ENCODE data around the gene ARID3A. TPM values are rescaled to one million over a fixed set of nuclear protein-coding genes. Genes with fewer than 3 reads are reported as not detected.

The ARID3A gene
- total RNA-seq, 4 donors from 2014 or later = 2.8 to 11.0 (median 4.9) TPM

DNA sequence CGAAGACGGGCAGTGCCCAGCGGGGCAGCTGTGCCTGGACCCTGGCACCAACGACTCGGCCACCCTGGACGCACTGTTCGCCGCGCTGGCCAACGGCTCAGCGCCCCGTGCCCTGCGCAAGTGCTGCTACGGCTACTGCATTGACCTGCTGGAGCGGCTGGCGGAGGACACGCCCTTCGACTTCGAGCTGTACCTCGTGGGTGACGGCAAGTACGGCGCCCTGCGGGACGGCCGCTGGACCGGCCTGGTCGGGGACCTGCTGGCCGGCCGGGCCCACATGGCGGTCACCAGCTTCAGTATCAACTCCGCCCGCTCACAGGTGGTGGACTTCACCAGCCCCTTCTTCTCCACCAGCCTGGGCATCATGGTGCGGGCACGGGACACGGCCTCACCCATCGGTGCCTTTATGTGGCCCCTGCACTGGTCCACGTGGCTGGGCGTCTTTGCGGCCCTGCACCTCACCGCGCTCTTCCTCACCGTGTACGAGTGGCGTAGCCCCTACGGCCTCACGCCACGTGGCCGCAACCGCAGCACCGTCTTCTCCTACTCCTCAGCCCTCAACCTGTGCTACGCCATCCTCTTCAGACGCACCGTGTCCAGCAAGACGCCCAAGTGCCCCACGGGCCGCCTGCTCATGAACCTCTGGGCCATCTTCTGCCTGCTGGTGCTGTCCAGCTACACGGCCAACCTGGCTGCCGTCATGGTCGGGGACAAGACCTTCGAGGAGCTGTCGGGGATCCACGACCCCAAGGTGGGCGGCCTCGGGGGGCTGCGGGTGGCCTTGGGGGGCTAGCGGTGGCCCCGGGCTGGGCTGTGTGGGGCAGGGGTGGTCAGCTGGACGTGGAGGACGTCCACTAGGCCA, 79.2 kb downstream of the ARID3A start:
- no peak for DNase-seq
- Histone ChIP-seq H3K9me3 (no peaks in the 10 kb centered on the region), H3K4me3 (no peak overlapping the region), H3K4me1 (peaks cover 0 to 19% (median 10%) of the 10 kb centered on the region in 4 donors), H3K36me3 (peaks cover 0 to 13% (median 0%) of the 10 kb centered on the region in 3 donors), H3K27ac (no peak overlapping the region), H3K27me3 (peaks cover 0 to 10% of the 10 kb centered on the region in 2 donors)
- TF ChIP-seq CTCF (IDR thresholded peaks at IDR 0.05) (no peak), POLR2A (IDR thresholded peaks at IDR 0.05) (no peak)

- DNase-seq = no peak
- peaks cover 0 to 31% (median 0%) of the 10 kb centered on the region in 3 donors for H3K36me3 ChIP-seq
- H3K4me1 ChIP-seq = peaks cover 0 to under 1% (median 0%) of the 10 kb centered on the region in 4 donors
- H3K27me3 ChIP-seq = no peaks in the 10 kb centered on the region
- H3K27ac ChIP-seq = no peak overlapping the region
- TF ChIP-seq POLR2A (IDR thresholded peaks at IDR 0.05) = no peak
- no peak for TF ChIP-seq CTCF (IDR thresholded peaks at IDR 0.05)
- H3K9me3 ChIP-seq = no peaks in the 10 kb centered on the region
- no peak overlapping the region for H3K4me3 ChIP-seq
Observed at GRCh38 chr19:1006711-1007398, 81.0 kb downstream of the ARID3A start.

- Histone ChIP-seq H3K4me1 (no peaks in the 10 kb centered on the region), H3K36me3 (peaks cover 0 to 39% (median 0%) of the 10 kb centered on the region in 3 donors)
- DNase-seq = no peak
Observed at GRCh38 chr19:1007399-1008251, 81.8 kb downstream of the ARID3A start.

GRCh38 chr19:1008268-1009040, 82.6 kb downstream of the ARID3A start:
- Histone ChIP-seq H3K4me3 (no peak overlapping the region), H3K4me1 (no peaks in the 10 kb centered on the region), H3K9me3 (no peaks in the 10 kb centered on the region), H3K27ac (peak overlapping the region in 2 of 4 donors; percentile 46 to 79), H3K36me3 (peaks cover 0 to 47% (median 0%) of the 10 kb centered on the region in 3 donors), H3K27me3 (no peaks in the 10 kb centered on the region)
- TF ChIP-seq POLR2A (IDR thresholded peaks at IDR 0.05) = no peak
- no peak for TF ChIP-seq CTCF (IDR thresholded peaks at IDR 0.05)
- no peak for DNase-seq

More at GRCh38 chr19:1007399-1008251, 81.8 kb downstream of the ARID3A start:
- Histone ChIP-seq H3K27ac (no peak overlapping the region), H3K4me3 (no peak overlapping the region), H3K27me3 (no peaks in the 10 kb centered on the region), H3K9me3 (no peaks in the 10 kb centered on the region)
- TF ChIP-seq CTCF (IDR thresholded peaks at IDR 0.05) (no peak), POLR2A (IDR thresholded peaks at IDR 0.05) (no peak)

All from Peyer's patch (tissue), 4 donors.